Suprapubic skin (tissue), 4 donors: Measurements from ENCODE around the gene PRDM11.

Experiments used
- CTCF ChIP-seq, 2 donors: fragments of 200-600 bp in 1 of 2; fragments of 450-650 bp in 1 of 2; sonication (generic) in 1 of 2; IDR thresholded peaks; one replicate each; pipeline ENCODE4 v1.5.1; 2016 to 2019; ENCODE audit warnings: antibody characterized with exemption in 2 of 2, mild to moderate bottlenecking in 1 of 2, moderate library complexity in 1 of 2
- EP300 ChIP-seq: sonication (generic); formaldehyde crosslinking; IDR thresholded peaks from one replicate; pipeline ENCODE4 v1.6.1; 2017; ENCODE audit warnings: antibody characterized with exemption
- POLR2A ChIP-seq, 2 donors: fragments of 450-650 bp; IDR thresholded peaks; one replicate each; pipeline ENCODE4 v1.6.1; 2017; ENCODE audit warnings: antibody characterized with exemption in 2 of 2, mild to moderate bottlenecking in 2 of 2, moderate library complexity in 2 of 2
- POLR2AphosphoS5 ChIP-seq, 3 donors: sonication (generic); formaldehyde crosslinking; IDR thresholded peaks; one replicate each; pipeline ENCODE4 v1.6.1; 2017; ENCODE audit warnings: antibody characterized with exemption in 3 of 3

- TF ChIP-seq CTCF (IDR thresholded peaks at IDR 0.05): no peak
- TF ChIP-seq POLR2A (IDR thresholded peaks at IDR 0.05): no peak
- TF ChIP-seq EP300: no peak
- no peak for TF ChIP-seq POLR2AphosphoS5 (IDR thresholded peaks at IDR 0.05)
These were observed 77.1 kb downstream of the PRDM11 start for GRCh38 chr11:45223496-45223895.
